GM18511 (cell line): ENCODE measurements around the gene PHTF2.
"Not testable (repeated sequence)": the region's sequence is repeated elsewhere in the genome, so short reads cannot be mapped to it uniquely, and the experiment has no call there.

Experiments used
- ATAC-seq: cut with Tn5 transposase; IDR thresholded peaks from one replicate; pipeline ENCODE4 v1.9.1; 2021; ENCODE audit warnings: mild to moderate bottlenecking, moderate library complexity; ENCODE audit not compliant: unreplicated experiment

The PHTF2 gene

GRCh38 chr7:77873416-77874327 is 75.1 kb downstream of the PHTF2 start:
- ATAC-seq: not testable (repeated sequence)

- no peak for ATAC-seq
Measured at GRCh38 chr7:77877791-77878190, 79.2 kb downstream of the PHTF2 start.

DNA sequence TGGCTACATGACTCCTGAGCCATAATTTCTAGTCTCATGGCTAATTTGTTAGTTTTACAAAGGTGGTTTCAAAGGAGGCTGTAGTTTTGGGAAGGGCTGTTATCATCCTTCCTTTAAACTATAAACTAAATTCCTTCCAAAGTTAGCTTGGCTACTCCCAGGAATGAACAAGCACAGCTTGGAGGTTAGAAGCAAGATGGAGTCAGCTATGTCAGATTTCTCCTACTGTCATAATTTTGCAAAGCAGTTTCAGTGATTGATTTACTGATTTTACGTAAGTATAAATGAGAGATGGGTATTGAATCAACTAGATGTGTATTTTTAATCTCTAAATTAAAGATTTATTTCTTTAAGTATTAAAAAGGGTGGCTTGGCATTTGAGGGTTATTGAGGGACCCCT is 79.9 kb downstream of the PHTF2 start:
- no peak for ATAC-seq

GRCh38 chr7:77879272-77879671 is 80.7 kb downstream of the PHTF2 start:
- no peak for ATAC-seq

- ATAC-seq: no peak
Measured at GRCh38 chr7:77881871-77882270, 83.3 kb downstream of the PHTF2 start.

GRCh38 chr7:77885155-77885554 is 86.6 kb downstream of the PHTF2 start:
- ATAC-seq: no peak

DNA sequence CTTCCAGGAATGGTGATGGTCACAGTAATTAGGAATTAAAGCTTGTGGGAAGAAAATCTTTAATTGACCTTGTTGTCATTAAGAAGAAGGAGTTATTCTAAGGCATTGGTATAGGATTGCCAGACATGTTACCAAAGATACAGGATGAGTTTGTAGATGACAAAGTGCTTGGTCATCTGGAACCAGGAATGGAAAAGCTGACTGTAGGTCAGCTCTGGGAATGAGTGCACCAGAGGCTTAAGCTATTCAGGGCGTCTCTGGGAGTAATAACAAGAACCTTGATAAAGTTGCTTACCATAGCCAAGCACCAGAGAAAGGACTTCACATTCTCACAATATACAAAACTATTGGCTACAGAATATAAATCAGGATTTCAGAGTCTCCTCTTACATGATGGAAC is 89.0 kb downstream of the PHTF2 start:
- ATAC-seq: no peak

DNA sequence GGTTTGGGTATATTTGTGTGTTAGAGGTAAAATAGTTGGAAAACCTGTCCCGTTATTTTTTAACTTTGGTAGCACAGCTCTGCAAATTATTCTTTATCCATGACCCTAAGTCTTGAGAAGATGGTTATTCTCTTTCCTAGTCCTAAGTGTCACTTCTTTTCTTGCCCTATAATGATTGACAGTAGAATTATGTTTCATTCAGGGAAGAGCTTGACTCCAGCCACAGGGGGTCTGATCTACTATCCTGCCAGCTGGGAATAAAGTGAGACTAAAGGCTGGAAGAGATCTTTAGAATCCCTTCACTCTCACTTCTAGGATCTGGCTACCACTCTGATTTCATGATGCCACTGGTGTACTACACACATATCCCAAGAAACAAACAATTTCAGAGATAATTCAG is 90.4 kb downstream of the PHTF2 start:
- no peak for ATAC-seq

DNA sequence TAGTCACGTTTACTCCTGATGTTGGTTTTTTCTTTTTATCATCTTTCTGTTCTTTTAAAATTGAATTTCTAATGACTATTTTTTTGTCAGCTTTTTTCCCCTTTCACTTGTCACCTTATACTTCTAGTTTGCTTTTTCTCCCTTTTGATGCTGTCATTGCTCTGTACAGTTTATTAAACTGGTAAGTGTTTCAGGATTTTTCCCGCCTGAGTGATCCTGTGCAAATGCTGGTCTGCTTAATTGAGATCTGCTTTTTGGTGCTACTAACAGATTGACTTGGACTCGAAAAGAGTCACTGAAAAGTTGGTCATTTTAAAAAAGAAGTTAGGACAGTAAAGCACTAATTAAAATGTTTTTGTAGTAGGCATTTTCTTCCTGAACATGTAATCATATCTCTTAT is 95.2 kb downstream of the PHTF2 start:
- ATAC-seq: no peak

- no peak for ATAC-seq
Measured at GRCh38 chr7:77894574-77895091, 96.1 kb downstream of the PHTF2 start.

- no peak for ATAC-seq
Measured at GRCh38 chr7:77895905-77896304, 97.3 kb downstream of the PHTF2 start.

DNA sequence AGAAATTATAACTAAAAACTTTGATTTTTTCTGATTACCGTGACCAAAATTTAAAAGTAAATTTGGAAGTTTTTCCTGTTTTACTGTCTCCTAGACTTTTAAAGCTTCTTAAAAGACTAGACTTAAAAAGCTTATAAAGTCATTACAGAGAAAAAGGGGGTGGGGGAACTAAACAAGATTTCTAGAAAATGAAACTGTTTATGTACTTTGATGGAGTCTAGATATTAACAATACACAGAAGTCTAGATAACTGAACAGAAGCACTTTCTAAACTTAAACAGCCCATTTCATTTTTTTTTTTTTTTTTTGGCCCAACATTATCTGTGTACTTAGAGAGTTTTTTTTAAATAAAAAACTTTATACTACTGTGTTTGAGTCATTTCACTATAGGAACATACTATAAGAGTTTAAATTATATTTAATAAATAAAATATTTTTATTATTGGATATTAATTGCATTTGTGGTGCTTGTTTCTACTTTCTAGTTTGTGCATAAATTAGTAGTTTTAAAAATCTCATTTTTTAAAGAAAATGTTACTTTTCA is 98.5 kb downstream of the PHTF2 start:
- ATAC-seq: no peak

- ATAC-seq: no peak
Measured at GRCh38 chr7:77899516-77899915, 100.9 kb downstream of the PHTF2 start.

GRCh38 chr7:77903597-77903996 is 105.0 kb downstream of the PHTF2 start:
- ATAC-seq: peak; percentile 33

DNA sequence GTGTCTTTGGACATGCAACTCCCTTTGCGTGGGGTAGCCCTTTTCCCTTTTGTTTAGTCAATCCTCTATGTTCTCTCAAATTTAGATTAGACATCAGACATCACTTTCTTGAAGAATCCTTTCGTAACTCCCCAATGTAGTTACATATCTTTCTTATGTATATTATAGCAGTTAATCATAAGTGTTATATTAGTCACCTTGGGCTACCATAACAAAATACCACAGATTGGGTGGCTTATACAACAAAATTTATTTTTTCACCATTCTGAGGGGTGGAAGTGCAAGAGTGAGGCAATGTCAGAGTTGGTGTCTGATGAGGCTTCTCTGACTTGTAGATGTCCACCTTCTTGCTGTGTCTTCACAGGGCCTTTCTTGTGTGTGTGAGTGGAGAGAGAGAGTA is 105.7 kb downstream of the PHTF2 start:
- ATAC-seq: no peak

DNA sequence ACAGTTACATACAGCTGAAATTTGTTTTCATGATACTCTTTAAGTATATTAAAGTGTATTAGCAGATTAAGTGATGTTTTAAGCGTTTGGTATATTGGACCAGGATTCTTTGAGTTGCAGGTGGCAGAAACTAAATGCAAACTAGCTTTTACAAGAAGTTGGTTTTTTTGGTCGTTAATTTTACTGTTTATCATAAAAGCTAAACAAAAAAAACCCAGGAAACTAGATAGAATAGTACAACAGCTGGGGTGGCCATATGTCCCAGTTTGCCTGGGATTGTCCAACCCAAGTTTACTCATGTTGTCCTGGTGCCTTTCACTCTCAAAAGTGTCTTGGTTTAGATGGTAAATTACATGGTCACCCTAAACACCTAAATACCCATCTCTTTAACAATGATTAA is 108.7 kb downstream of the PHTF2 start:
- ATAC-seq: no peak

DNA sequence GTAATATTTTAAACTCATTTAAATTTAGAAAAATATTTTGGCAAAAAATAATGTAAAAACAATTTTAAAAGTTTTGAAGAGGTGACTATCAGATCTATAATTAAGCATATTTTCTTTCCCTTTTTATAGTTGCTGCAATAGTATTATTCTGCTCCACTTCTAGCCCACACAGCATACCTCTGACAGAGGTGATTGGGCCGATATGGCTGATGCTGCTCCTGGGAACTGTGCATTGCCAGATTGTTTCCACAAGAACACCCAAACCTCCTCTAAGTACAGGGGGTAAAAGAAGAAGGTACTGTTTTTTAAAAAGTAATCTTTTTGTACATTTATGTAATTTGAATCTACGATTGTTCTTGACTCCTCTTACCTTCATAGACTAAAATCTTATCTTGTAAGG is 110.1 kb downstream of the PHTF2 start:
- ATAC-seq: no peak

- ATAC-seq: no peak
Measured at GRCh38 chr7:77910124-77910523, 111.6 kb downstream of the PHTF2 start.

- ATAC-seq: no peak
Measured at GRCh38 chr7:77912293-77912692, 113.7 kb downstream of the PHTF2 start.

GRCh38 chr7:77913977-77914607 is 115.5 kb downstream of the PHTF2 start:
- no peak for ATAC-seq

- no peak for ATAC-seq
Measured at GRCh38 chr7:77917500-77918262, 119.1 kb downstream of the PHTF2 start.
